Hepatocyte (in vitro differentiated cells): ENCODE results near the gene PLCL2. TPM values are rescaled to one million over a fixed set of nuclear protein-coding genes. Genes with fewer than 3 reads are reported as not detected.

Experiments
- DNase-seq: peaks from one replicate; pipeline ENCODE4 v3.0.0-alpha.2; 2016; ENCODE audit warnings: low spot score
- H2AFZ ChIP-seq: fragments of 200-600 bp; sonication (generic); 2 replicates; pipeline ENCODE4 v1.6.0; 2016; ENCODE audit warnings: antibody characterized with exemption, mild to moderate bottlenecking
- H3K27ac ChIP-seq: fragments of 200-600 bp; sonication (generic); 2 replicates; pipeline ENCODE4 v1.5.1; 2016; ENCODE audit warnings: mild to moderate bottlenecking
- H3K27me3 ChIP-seq: fragments of 200-600 bp; sonication (generic); 2 replicates; pipeline ENCODE4 v1.6.1; 2016
- H3K36me3 ChIP-seq: fragments of 200-600 bp; sonication (generic); replicated peaks from 2 replicates; pipeline ENCODE4 v1.5.1; 2016; ENCODE audit warnings: low read depth; ENCODE audit not compliant: insufficient read depth
- H3K4me1 ChIP-seq: fragments of 200-600 bp; sonication (generic); 2 replicates; pipeline ENCODE4 v1.5.1; 2016; ENCODE audit warnings: mild to moderate bottlenecking, moderate library complexity; ENCODE audit not compliant: insufficient read depth
- H3K4me2 ChIP-seq: fragments of 200-600 bp; sonication (generic); 2 replicates; pipeline ENCODE4 v1.6.0; 2016
- H3K4me3 ChIP-seq: fragments of 200-600 bp; sonication (generic); 2 replicates; pipeline ENCODE4 v1.5.1; 2016; ENCODE audit warnings: mild to moderate bottlenecking
- H3K79me2 ChIP-seq: fragments of 200-600 bp; sonication (generic); 2 replicates; pipeline ENCODE4 v1.6.0; 2017; ENCODE audit warnings: mild to moderate bottlenecking
- H3K9me2 ChIP-seq: fragments of 200-600 bp; sonication (generic); replicated peaks from 2 replicates; pipeline ENCODE4 v1.6.0; 2017; ENCODE audit warnings: mild to moderate bottlenecking; ENCODE audit not compliant: insufficient read depth
- H3K9me3 ChIP-seq: fragments of 200-600 bp; sonication (generic); 2 replicates; pipeline ENCODE4 v1.5.1; 2016; ENCODE audit warnings: low read depth, mild to moderate bottlenecking
- H4K20me1 ChIP-seq: fragments of 200-600 bp; sonication (generic); 2 replicates; pipeline ENCODE4 v1.6.0; 2016; ENCODE audit warnings: mild to moderate bottlenecking; ENCODE audit not compliant: insufficient read depth, poor library complexity, severe bottlenecking
- CTCF ChIP-seq: fragments of 200-600 bp; sonication (generic); IDR thresholded peaks from 2 replicates; pipeline ENCODE4 v1.5.1; 2016; ENCODE audit warnings: antibody characterized with exemption, mild to moderate bottlenecking; ENCODE audit not compliant: poor library complexity
- EZH2 ChIP-seq: fragments of 200-600 bp; sonication (generic); IDR thresholded peaks from 2 replicates; pipeline ENCODE4 v1.6.1; 2016; ENCODE audit warnings: antibody characterized with exemption, mild to moderate bottlenecking, borderline replicate concordance
- EZH2phosphoT487 ChIP-seq: fragments of 200-600 bp; sonication (generic); IDR thresholded peaks from one replicate; pipeline ENCODE4 v1.6.1; 2018; ENCODE audit warnings: antibody characterized with exemption, mild to moderate bottlenecking, low read depth, moderate library complexity; ENCODE audit not compliant: unreplicated experiment, severe bottlenecking
- WGBS: methylation state at CpG from one replicate; pipeline ENCODE4 v1.1.6; 2016; ENCODE audit warnings: low lambda C conversion rate; ENCODE audit errors: missing lambda C conversion rate; 5-methylcytosine and 5-hydroxymethylcytosine counted together
- polyA plus RNA-seq: library from polyadenylated mRNA; unstranded; fragments of >200 nt; fragmentation: Nextera tagmentation; extraction: Ambion mirVana; gene quantifications from 2 replicates; pipeline ENCODE4 v1.2.1, GENCODE V29; 2016
- total RNA-seq: library from RNA; depleted of rRNA; stranded (reverse); fragments of >200 nt; gene quantifications from 2 replicates; pipeline ENCODE4 v1.2.3, GENCODE V29; 2014

PLCL2 gene
- total and polyA plus RNA-seq, 2 experiments from 2014 or later, result 3.2 to 14.2 TPM

GRCh38 chr3:16866571-16866970 is 18.2 kb upstream of the PLCL2 start:
- Histone ChIP-seq H3K36me3 (no peaks in the 10 kb centered on the region), H3K9me2 (no peaks in the 10 kb centered on the region), H3K27ac (no peak overlapping the region), H3K4me2 (no peak overlapping the region), H3K9me3 (no peaks in the 10 kb centered on the region), H3K27me3 (no peaks in the 10 kb centered on the region), H3K4me3 (no peak overlapping the region), H4K20me1 (no peaks in the 10 kb centered on the region), H2AFZ (no peak overlapping the region), H3K4me1 (peaks cover 4% of the 10 kb centered on the region), H3K79me2 (no peaks in the 10 kb centered on the region)
- TF ChIP-seq EZH2phosphoT487 (no peak), CTCF (no peak), EZH2 (no peak)
- no peak for DNase-seq
- WGBS, result 50% methylated on average over 3 of the region's 3 CpGs

GRCh38 chr3:16868513-16868912 is 16.2 kb upstream of the PLCL2 start:
- Histone ChIP-seq H3K27ac (no peak overlapping the region), H3K4me2 (no peak overlapping the region), H3K36me3 (no peaks in the 10 kb centered on the region), H4K20me1 (no peaks in the 10 kb centered on the region), H3K4me3 (no peak overlapping the region), H3K9me3 (no peaks in the 10 kb centered on the region), H3K27me3 (no peaks in the 10 kb centered on the region), H3K79me2 (no peaks in the 10 kb centered on the region), H3K9me2 (no peaks in the 10 kb centered on the region), H3K4me1 (peaks cover 4% of the 10 kb centered on the region), H2AFZ (no peak overlapping the region)
- DNase-seq, result no peak
- 100% methylated on average over 1 of the region's 1 CpG for WGBS
- TF ChIP-seq CTCF (no peak), EZH2phosphoT487 (no peak), EZH2 (no peak)

GRCh38 chr3:16869261-16870005 is 15.3 kb upstream of the PLCL2 start:
- no peak for DNase-seq
- 68% methylated on average over 2 of the region's 2 CpGs for WGBS
- TF ChIP-seq CTCF (no peak), EZH2phosphoT487 (no peak), EZH2 (no peak)

More at GRCh38 chr3:16869261-16870005, 15.3 kb upstream of the PLCL2 start:
- no peaks in the 10 kb centered on the region for H3K36me3 ChIP-seq
- no peaks in the 10 kb centered on the region for H3K9me2 ChIP-seq
- no peaks in the 10 kb centered on the region for H3K9me3 ChIP-seq
- H3K4me2 ChIP-seq, result no peak overlapping the region
- H2AFZ ChIP-seq, result no peak overlapping the region
- no peak overlapping the region for H3K4me3 ChIP-seq
- peaks cover under 1% of the 10 kb centered on the region for H3K4me1 ChIP-seq
- no peaks in the 10 kb centered on the region for H3K79me2 ChIP-seq
- H3K27me3 ChIP-seq, result no peaks in the 10 kb centered on the region
- no peak overlapping the region for H3K27ac ChIP-seq
- H4K20me1 ChIP-seq, result no peaks in the 10 kb centered on the region
